ENCODE data around the gene CACNA2D3.

- TF ChIP-seq EZH2 (IDR thresholded peaks at IDR 0.05): no peak
- TF ChIP-seq POLR2AphosphoS5 (IDR thresholded peaks at IDR 0.05; ENCODE audit: borderline replicate concordance, low read depth, low read length): no peak
- TF ChIP-seq FOXP2 (optimal IDR thresholded peaks at IDR 0.05; ENCODE audit: control extremely low read depth, extremely low read length, insufficient read depth): no peak
Measured at GRCh38 chr3:54322354-54322753, 200.0 kb downstream of the CACNA2D3 start.
